HCT116 (cell line): ENCODE results near the gene PREB. TPM values are rescaled to one million over a fixed set of nuclear protein-coding genes. Genes with fewer than 3 reads are reported as not detected.

Experiments used
- ATAC-seq: fragments of 200-7000 bp; cut with Tn5 transposase; 2 replicates; pipeline ENCODE4 v1.9.1; 2020; ENCODE audit warnings: mild to moderate bottlenecking, moderate library complexity
- BruUV-seq: library from RNA; stranded (reverse); fragments of 400-500 nt; replicated peaks from 2 replicates; lab custom pipeline; 2021; lab: Mats Ljungman, UMichigan
- CTCF ChIA-PET: fragments of 300-600 bp; sonication (Branson Sonifier 250); formaldehyde crosslinking; loops from one replicate; lab custom pipeline; 2021; ENCODE audit warnings: antibody characterized with exemption; lab: Charles Lee
- POLR2A ChIA-PET: fragments of 300-600, 350-600 bp; sonication (Branson Sonifier 250); formaldehyde crosslinking; loops from one replicate; lab custom pipeline; 2021; ENCODE audit warnings: antibody characterized with exemption; lab: Charles Lee
- RAD21 ChIA-PET, 2 experiments: fragments of 300-600 bp; sonication (Branson Sonifier 250); formaldehyde crosslinking; loops; one replicate each; lab custom pipeline; 2023; ENCODE audit warnings: low total read pairs in 2 of 2; ENCODE audit not compliant: uncharacterized antibody in 2 of 2, unreplicated experiment in 2 of 2, low non-redundant PET in 1 of 2; lab: Charles Lee
- DNase-seq: peaks from one replicate; pipeline ENCODE4 v3.0.0-alpha.2; 2010; ENCODE audit warnings: low read depth, low spot score
- H2AFZ ChIP-seq: fragments of 200-600 bp; shearing (Covaris generic), sonication (generic); 2 replicates; pipeline ENCODE4 v1.6.1; 2017; ENCODE audit warnings: low read depth, mixed run types, mixed read lengths, antibody characterized with exemption, low read length; ENCODE audit not compliant: poor library complexity, severe bottlenecking
- H3K27ac ChIP-seq: 2 replicates; pipeline ENCODE4 v1.5.1; 2012; ENCODE audit warnings: low read depth, low read length
- H3K27me3 ChIP-seq: fragments of 200-600 bp; sonication (generic); 2 replicates; pipeline ENCODE4 v1.6.1; 2016; ENCODE audit warnings: mixed run types, low read length, mixed read lengths; ENCODE audit not compliant: insufficient read depth
- H3K36me3 ChIP-seq, 2 experiments: fragments of 200-500 bp in 1 of 2; fragments of 200-600 bp in 1 of 2; sonication (Bioruptor generic) in 1 of 2; sonication (generic) in 1 of 2; 2 replicates each; pipeline versions ENCODE4 v1.5.1 to v1.6.1; 2014 to 2016; ENCODE audit warnings: low read length in 2 of 2, inconsistent platforms in 1 of 2, mixed read lengths in 1 of 2, mixed run types in 1 of 2; ENCODE audit not compliant: insufficient read depth in 2 of 2, control insufficient read depth in 1 of 2
- H3K4me1 ChIP-seq, 2 experiments: fragments of 200-600 bp in 1 of 2; sonication (generic) in 1 of 2; 2 replicates each; pipeline versions ENCODE4 v1.5.1 to v1.6.1; 2012 to 2017; ENCODE audit warnings: low read length in 2 of 2, inconsistent platforms in 1 of 2, mild to moderate bottlenecking in 1 of 2, mixed read lengths in 1 of 2, mixed run types in 1 of 2, moderate library complexity in 1 of 2; ENCODE audit not compliant: insufficient read depth in 2 of 2, control insufficient read depth in 1 of 2
- H3K4me2 ChIP-seq: fragments of 200-600 bp; sonication (generic); 2 replicates; pipeline ENCODE4 v1.6.1; 2017; ENCODE audit warnings: mixed run types, low read length, mixed read lengths
- H3K4me3 ChIP-seq, 2 experiments: fragments of 200-600 bp in 1 of 2; sonication (generic) in 1 of 2; replicated peaks in 1 of 2; 2 replicates each; pipeline ENCODE4 v1.5.1; 2011 to 2016; ENCODE audit warnings: low read length in 2 of 2, control low read depth in 1 of 2, low read depth in 1 of 2, mild to moderate bottlenecking in 1 of 2, mixed read lengths in 1 of 2, mixed run types in 1 of 2
- H3K79me2 ChIP-seq: fragments of 200-600 bp; sonication (generic); 2 replicates; pipeline ENCODE4 v1.6.1; 2017; ENCODE audit warnings: mild to moderate bottlenecking, mixed run types, low read length, moderate library complexity, mixed read lengths; ENCODE audit not compliant: insufficient read depth
- H3K9ac ChIP-seq: fragments of 200-600 bp; sonication (generic); 2 replicates; pipeline ENCODE4 v1.6.1; 2016; ENCODE audit warnings: low read length, mixed read lengths
- H3K9me2 ChIP-seq: fragments of 200-600 bp; sonication (generic), shearing (Covaris generic); 2 replicates; pipeline ENCODE4 v1.6.1; 2017; ENCODE audit warnings: mixed run types, mild to moderate bottlenecking, moderate library complexity; ENCODE audit not compliant: insufficient read depth
- H3K9me3 ChIP-seq, 2 experiments: fragments of 200-500 bp in 1 of 2; fragments of 200-600 bp in 1 of 2; sonication (Bioruptor generic) in 1 of 2; sonication (generic) in 1 of 2; 2 replicates each; pipeline ENCODE4 v1.6.1; 2014 to 2017; ENCODE audit warnings: low read length in 2 of 2, mixed read lengths in 2 of 2, inconsistent platforms in 1 of 2, low read depth in 1 of 2, mild to moderate bottlenecking in 1 of 2, mixed run types in 1 of 2, moderate library complexity in 1 of 2; ENCODE audit not compliant: control insufficient read depth in 1 of 2, insufficient read depth in 1 of 2
- H4K20me1 ChIP-seq: fragments of 200-600 bp; sonication (generic), shearing (Covaris generic); 2 replicates; pipeline ENCODE4 v1.6.1; 2017; ENCODE audit warnings: mixed run types, mild to moderate bottlenecking, moderate library complexity; ENCODE audit not compliant: insufficient read depth
- CBX3 ChIP-seq: IDR thresholded peaks from 2 replicates; pipeline ENCODE4 v1.6.1; 2012; ENCODE audit warnings: low read depth
- CEBPB ChIP-seq: IDR thresholded peaks from 2 replicates; pipeline ENCODE4 v1.6.1; 2012; ENCODE audit warnings: low read depth
- EGR1 ChIP-seq: IDR thresholded peaks from 2 replicates; pipeline ENCODE4 v1.6.1; 2012; ENCODE audit warnings: low read depth
- ELF1 ChIP-seq: IDR thresholded peaks from 2 replicates; pipeline ENCODE4 v1.6.1; 2012; ENCODE audit warnings: low read depth, borderline replicate concordance
- EZH2 ChIP-seq: fragments of 200-600 bp; sonication (generic); IDR thresholded peaks from 2 replicates; pipeline ENCODE4 v1.6.1; 2017; ENCODE audit warnings: antibody characterized with exemption, mixed run types
- EZH2phosphoT487 ChIP-seq: fragments of 200-600 bp; IDR thresholded peaks from 2 replicates; pipeline ENCODE4 v1.6.1; 2018; ENCODE audit warnings: antibody characterized with exemption, borderline replicate concordance
- FOSL1 ChIP-seq: IDR thresholded peaks from 2 replicates; pipeline ENCODE4 v1.6.1; 2012; ENCODE audit warnings: low read depth
- JUND ChIP-seq: IDR thresholded peaks from 2 replicates; pipeline ENCODE4 v1.6.1; 2012
- POLR2A ChIP-seq: IDR thresholded peaks from 2 replicates; pipeline ENCODE4 v1.7.0; 2011; ENCODE audit warnings: borderline replicate concordance; ENCODE audit not compliant: insufficient read depth, insufficient read length; ENCODE audit errors: extremely low read depth
- POLR2AphosphoS5 ChIP-seq: IDR thresholded peaks from 2 replicates; pipeline ENCODE4 v1.6.1; 2011; ENCODE audit warnings: mild to moderate bottlenecking, low read depth, low read length, moderate library complexity
- RAD21 ChIP-seq: IDR thresholded peaks from 2 replicates; pipeline ENCODE4 v1.6.1; 2012; ENCODE audit warnings: low read depth, mild to moderate bottlenecking
- SIN3A ChIP-seq: IDR thresholded peaks from 2 replicates; pipeline ENCODE4 v1.6.1; 2012; ENCODE audit warnings: low read depth
- SP1 ChIP-seq: IDR thresholded peaks from 2 replicates; pipeline ENCODE4 v1.6.1; 2012; ENCODE audit warnings: low read depth
- SRF ChIP-seq: IDR thresholded peaks from 2 replicates; pipeline ENCODE4 v1.6.1; 2012; ENCODE audit warnings: low read depth
- TCF7L2 ChIP-seq: IDR thresholded peaks from 2 replicates; pipeline ENCODE4 v1.7.0; 2011; ENCODE audit warnings: borderline replicate concordance, inconsistent platforms; ENCODE audit not compliant: insufficient read depth, insufficient read length; ENCODE audit errors: extremely low read depth
- YY1 ChIP-seq: IDR thresholded peaks from 2 replicates; pipeline ENCODE4 v1.6.1; 2011; ENCODE audit warnings: low read length, low read depth, moderate library complexity, mild to moderate bottlenecking; ENCODE audit not compliant: insufficient replicate concordance; ENCODE audit errors: extremely low read depth
- ZFX ChIP-seq: fragments of 450-650 bp; IDR thresholded peaks from 2 replicates; pipeline ENCODE4 v1.6.1; 2017
- ZNF274 ChIP-seq: fragments of 200-500 bp; sonication (Bioruptor generic); IDR thresholded peaks from 2 replicates; pipeline ENCODE4 v1.6.1; 2014; ENCODE audit warnings: mild to moderate bottlenecking, low read depth, low read length, inconsistent platforms
- intact Hi-C: fragments of 100-400 bp; cut with micrococcal nuclease; formaldehyde crosslinking; loops from 2 replicates; pipeline ENCODE4 v1.10.0; 2022
- total RNA-seq: library from RNA; stranded (reverse); gene quantifications from one replicate; pipeline ENCODE4 v1.2.1, GENCODE V29; 2021; ENCODE audit not compliant: unreplicated experiment
- TF ChIP-seq, protein P1 (sequence below): IDR thresholded peaks from 2 replicates; pipeline ENCODE4 v1.6.1; 2012
- TF ChIP-seq, protein P2 (sequence below): IDR thresholded peaks from 2 replicates; pipeline ENCODE4 v1.6.1; 2012
- TF ChIP-seq, protein P3 (sequence below): IDR thresholded peaks from 2 replicates; pipeline ENCODE4 v1.6.1; 2012; ENCODE audit warnings: low read depth
- TF ChIP-seq, protein P4 (sequence below), 3 experiments: fragments of 200-600 bp in 1 of 3; sonication (generic) in 1 of 3; IDR thresholded peaks in 2 of 3; conservative IDR thresholded peaks in 1 of 3; 2 replicates each; pipeline ENCODE4 v1.5.1; 2012 to 2017; ENCODE audit warnings: low read depth in 2 of 3, low read length in 2 of 3, antibody characterized with exemption in 1 of 3, borderline replicate concordance in 1 of 3, control low read depth in 1 of 3, mild to moderate bottlenecking in 1 of 3, mixed read lengths in 1 of 3, mixed run types in 1 of 3, moderate library complexity in 1 of 3; ENCODE audit not compliant: insufficient read depth in 1 of 3

PREB gene
- total RNA-seq, 1 experiment from 2014 or later: 54.2 TPM

GRCh38 chr2:27085673-27086089 is 48.8 kb downstream of the PREB start:
- H3K4me2 ChIP-seq: peak overlapping the region; percentile 98
- peak overlapping the region; percentile 79 for H3K9ac ChIP-seq
- no peaks in the 10 kb centered on the region for H3K27me3 ChIP-seq
- H3K9me2 ChIP-seq: no peaks in the 10 kb centered on the region
- ChIA-PET CTCF (interaction anchor here (0.6 to 3.1 kb wide), 6 partner anchors 24 to 240 kb away, joined by 3 to 15 read pairs (median 4); no protein-coding TSS in a partner anchor), RAD21 (interaction anchor here in 1 of 2 experiments (0.9 kb wide), 1 partner anchor 124 kb away, joined by 4 read pairs; no protein-coding TSS in a partner anchor), POLR2A (no interaction called here)
- peak; percentile 48 for ATAC-seq
- peak overlapping the region; percentile 77 for H3K27ac ChIP-seq
- no peaks in the 10 kb centered on the region for H3K79me2 ChIP-seq
- intact Hi-C loops: loop anchor here (1.0 to 2.0 kb wide), 2 partner anchors 124 to 239 kb away; no protein-coding TSS in a partner anchor
- H3K36me3 ChIP-seq: no peaks in the 10 kb centered on the region
- DNase-seq: no peak
- peak overlapping the region; percentile 57 to 61 for H3K4me3 ChIP-seq
- BruUV-seq: no TSS peak
- H3K4me1 ChIP-seq: peaks cover 13 to 41% of the 10 kb centered on the region in 2 experiments
- H4K20me1 ChIP-seq: no peaks in the 10 kb centered on the region
- no peaks in the 10 kb centered on the region for H3K9me3 ChIP-seq
- peak overlapping the region; percentile 54 for H2AFZ ChIP-seq
- TF ChIP-seq, protein P1, sequence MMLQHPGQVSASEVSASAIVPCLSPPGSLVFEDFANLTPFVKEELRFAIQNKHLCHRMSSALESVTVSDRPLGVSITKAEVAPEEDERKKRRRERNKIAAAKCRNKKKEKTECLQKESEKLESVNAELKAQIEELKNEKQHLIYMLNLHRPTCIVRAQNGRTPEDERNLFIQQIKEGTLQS: no peak
- no peak for TF ChIP-seq SIN3A
- no peak for TF ChIP-seq JUND
- TF ChIP-seq SP1: no peak
- TF ChIP-seq RAD21: no peak
- TF ChIP-seq POLR2AphosphoS5: peak; percentile 56
- no peak for TF ChIP-seq POLR2A
- TF ChIP-seq FOSL1: no peak
- TF ChIP-seq EZH2phosphoT487: no peak
- no peak for TF ChIP-seq ZFX
- TF ChIP-seq, protein P2, sequence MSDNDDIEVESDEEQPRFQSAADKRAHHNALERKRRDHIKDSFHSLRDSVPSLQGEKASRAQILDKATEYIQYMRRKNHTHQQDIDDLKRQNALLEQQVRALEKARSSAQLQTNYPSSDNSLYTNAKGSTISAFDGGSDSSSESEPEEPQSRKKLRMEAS: no peak
- TF ChIP-seq YY1: peak; percentile 33
- TF ChIP-seq CEBPB: no peak
- TF ChIP-seq, protein P3, sequence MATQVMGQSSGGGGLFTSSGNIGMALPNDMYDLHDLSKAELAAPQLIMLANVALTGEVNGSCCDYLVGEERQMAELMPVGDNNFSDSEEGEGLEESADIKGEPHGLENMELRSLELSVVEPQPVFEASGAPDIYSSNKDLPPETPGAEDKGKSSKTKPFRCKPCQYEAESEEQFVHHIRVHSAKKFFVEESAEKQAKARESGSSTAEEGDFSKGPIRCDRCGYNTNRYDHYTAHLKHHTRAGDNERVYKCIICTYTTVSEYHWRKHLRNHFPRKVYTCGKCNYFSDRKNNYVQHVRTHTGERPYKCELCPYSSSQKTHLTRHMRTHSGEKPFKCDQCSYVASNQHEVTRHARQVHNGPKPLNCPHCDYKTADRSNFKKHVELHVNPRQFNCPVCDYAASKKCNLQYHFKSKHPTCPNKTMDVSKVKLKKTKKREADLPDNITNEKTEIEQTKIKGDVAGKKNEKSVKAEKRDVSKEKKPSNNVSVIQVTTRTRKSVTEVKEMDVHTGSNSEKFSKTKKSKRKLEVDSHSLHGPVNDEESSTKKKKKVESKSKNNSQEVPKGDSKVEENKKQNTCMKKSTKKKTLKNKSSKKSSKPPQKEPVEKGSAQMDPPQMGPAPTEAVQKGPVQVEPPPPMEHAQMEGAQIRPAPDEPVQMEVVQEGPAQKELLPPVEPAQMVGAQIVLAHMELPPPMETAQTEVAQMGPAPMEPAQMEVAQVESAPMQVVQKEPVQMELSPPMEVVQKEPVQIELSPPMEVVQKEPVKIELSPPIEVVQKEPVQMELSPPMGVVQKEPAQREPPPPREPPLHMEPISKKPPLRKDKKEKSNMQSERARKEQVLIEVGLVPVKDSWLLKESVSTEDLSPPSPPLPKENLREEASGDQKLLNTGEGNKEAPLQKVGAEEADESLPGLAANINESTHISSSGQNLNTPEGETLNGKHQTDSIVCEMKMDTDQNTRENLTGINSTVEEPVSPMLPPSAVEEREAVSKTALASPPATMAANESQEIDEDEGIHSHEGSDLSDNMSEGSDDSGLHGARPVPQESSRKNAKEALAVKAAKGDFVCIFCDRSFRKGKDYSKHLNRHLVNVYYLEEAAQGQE: no peak
- no peak for TF ChIP-seq CBX3
- TF ChIP-seq ZNF274: no peak
- TF ChIP-seq EGR1: no peak
- TF ChIP-seq, protein P4, sequence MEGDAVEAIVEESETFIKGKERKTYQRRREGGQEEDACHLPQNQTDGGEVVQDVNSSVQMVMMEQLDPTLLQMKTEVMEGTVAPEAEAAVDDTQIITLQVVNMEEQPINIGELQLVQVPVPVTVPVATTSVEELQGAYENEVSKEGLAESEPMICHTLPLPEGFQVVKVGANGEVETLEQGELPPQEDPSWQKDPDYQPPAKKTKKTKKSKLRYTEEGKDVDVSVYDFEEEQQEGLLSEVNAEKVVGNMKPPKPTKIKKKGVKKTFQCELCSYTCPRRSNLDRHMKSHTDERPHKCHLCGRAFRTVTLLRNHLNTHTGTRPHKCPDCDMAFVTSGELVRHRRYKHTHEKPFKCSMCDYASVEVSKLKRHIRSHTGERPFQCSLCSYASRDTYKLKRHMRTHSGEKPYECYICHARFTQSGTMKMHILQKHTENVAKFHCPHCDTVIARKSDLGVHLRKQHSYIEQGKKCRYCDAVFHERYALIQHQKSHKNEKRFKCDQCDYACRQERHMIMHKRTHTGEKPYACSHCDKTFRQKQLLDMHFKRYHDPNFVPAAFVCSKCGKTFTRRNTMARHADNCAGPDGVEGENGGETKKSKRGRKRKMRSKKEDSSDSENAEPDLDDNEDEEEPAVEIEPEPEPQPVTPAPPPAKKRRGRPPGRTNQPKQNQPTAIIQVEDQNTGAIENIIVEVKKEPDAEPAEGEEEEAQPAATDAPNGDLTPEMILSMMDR (IDR thresholded peaks at IDR 0.05 in 2 of 3, conservative IDR thresholded peaks at IDR 0.05 in 1 of 3; ENCODE audit: borderline replicate concordance in 1 of 3, insufficient read depth in 1 of 3, low read depth in 2 of 3, low read length in 2 of 3): peak in 2 of 3 experiments; percentile 48 to 51; a peak in 4 of 6 replicates
- peak; percentile 34 for TF ChIP-seq TCF7L2
- TF ChIP-seq ELF1: no peak
- TF ChIP-seq EZH2: no peak
- no peak for TF ChIP-seq SRF
